ENCODE data around the gene RBBP7. TPM values are rescaled to one million over a fixed set of nuclear protein-coding genes. Genes with fewer than 3 reads are reported as not detected.
"Not testable (repeated sequence)": the region's sequence is repeated elsewhere in the genome, so short reads cannot be mapped to it uniquely, and the experiment has no call there.

The RBBP7 gene
- polyA plus RNA-seq, 12 donors = 96.2 to 213 (median 176) TPM; not detected in 1

- DNase-seq = peak; percentile 24
These were observed 977 bp upstream of the RBBP7 start for GRCh38 chrX:16870862-16871815.

- DNase-seq = no peak
These were observed 618 bp downstream of the RBBP7 start for GRCh38 chrX:16869393-16870094.

- no peak for DNase-seq
These were observed 1.2 kb downstream of the RBBP7 start for GRCh38 chrX:16868920-16869319.

GRCh38 chrX:16867947-16868346 lies 2.2 kb downstream of the RBBP7 start:
- no peak for DNase-seq

GRCh38 chrX:16862829-16863228 lies 7.3 kb downstream of the RBBP7 start:
- DNase-seq = no peak

- no peak for DNase-seq
These were observed 13.4 kb downstream of the RBBP7 start for GRCh38 chrX:16856744-16857143.

- DNase-seq = not testable (repeated sequence)
These were observed 14.1 kb downstream of the RBBP7 start for GRCh38 chrX:16856076-16856404.

- no peak for DNase-seq
These were observed 14.6 kb downstream of the RBBP7 start for GRCh38 chrX:16855363-16856075.

GRCh38 chrX:16853537-16853936 lies 16.6 kb downstream of the RBBP7 start:
- no peak for DNase-seq

- DNase-seq = no peak
These were observed 17.5 kb downstream of the RBBP7 start for GRCh38 chrX:16852617-16853179.

- DNase-seq = no peak
These were observed 18.3 kb downstream of the RBBP7 start for GRCh38 chrX:16851827-16852226.

- no peak for DNase-seq
These were observed 18.7 kb downstream of the RBBP7 start for GRCh38 chrX:16851421-16851820.

- no peak for DNase-seq
These were observed 21.6 kb downstream of the RBBP7 start for GRCh38 chrX:16848541-16848940.

- no peak for DNase-seq
These were observed 24.5 kb downstream of the RBBP7 start for GRCh38 chrX:16845686-16846085.

GRCh38 chrX:16843208-16843909 lies 26.8 kb downstream of the RBBP7 start:
- no peak for DNase-seq

- no peak for DNase-seq
These were observed 27.5 kb downstream of the RBBP7 start for GRCh38 chrX:16842684-16843083.

GRCh38 chrX:16839852-16840460 lies 30.2 kb downstream of the RBBP7 start:
- no peak for DNase-seq

GRCh38 chrX:16839219-16839851 lies 30.8 kb downstream of the RBBP7 start:
- DNase-seq = no peak

- DNase-seq = no peak
These were observed 31.7 kb downstream of the RBBP7 start for GRCh38 chrX:16838202-16839066.
